Gastroesophageal sphincter (tissue), 3 donors: ENCODE measurements around the gene AP1S2.

Experiments
- POLR2AphosphoS5 ChIP-seq: sonication (generic); formaldehyde crosslinking; IDR thresholded peaks from one replicate; pipeline ENCODE4 v1.6.1; 2017; ENCODE audit warnings: antibody characterized with exemption
- TF ChIP-seq, protein P1 (sequence below), 4 experiments: fragments of 200-600 bp in 2 of 4; fragments of 450-650 bp in 2 of 4; sonication (generic) in 1 of 4; IDR thresholded peaks; one replicate each; pipeline ENCODE4 v1.5.1; 2017 to 2019; ENCODE audit warnings: antibody characterized with exemption in 4 of 4, mild to moderate bottlenecking in 2 of 4, moderate library complexity in 2 of 4

- TF ChIP-seq, protein P1, sequence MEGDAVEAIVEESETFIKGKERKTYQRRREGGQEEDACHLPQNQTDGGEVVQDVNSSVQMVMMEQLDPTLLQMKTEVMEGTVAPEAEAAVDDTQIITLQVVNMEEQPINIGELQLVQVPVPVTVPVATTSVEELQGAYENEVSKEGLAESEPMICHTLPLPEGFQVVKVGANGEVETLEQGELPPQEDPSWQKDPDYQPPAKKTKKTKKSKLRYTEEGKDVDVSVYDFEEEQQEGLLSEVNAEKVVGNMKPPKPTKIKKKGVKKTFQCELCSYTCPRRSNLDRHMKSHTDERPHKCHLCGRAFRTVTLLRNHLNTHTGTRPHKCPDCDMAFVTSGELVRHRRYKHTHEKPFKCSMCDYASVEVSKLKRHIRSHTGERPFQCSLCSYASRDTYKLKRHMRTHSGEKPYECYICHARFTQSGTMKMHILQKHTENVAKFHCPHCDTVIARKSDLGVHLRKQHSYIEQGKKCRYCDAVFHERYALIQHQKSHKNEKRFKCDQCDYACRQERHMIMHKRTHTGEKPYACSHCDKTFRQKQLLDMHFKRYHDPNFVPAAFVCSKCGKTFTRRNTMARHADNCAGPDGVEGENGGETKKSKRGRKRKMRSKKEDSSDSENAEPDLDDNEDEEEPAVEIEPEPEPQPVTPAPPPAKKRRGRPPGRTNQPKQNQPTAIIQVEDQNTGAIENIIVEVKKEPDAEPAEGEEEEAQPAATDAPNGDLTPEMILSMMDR (IDR thresholded peaks at IDR 0.05): no peak
- no peak for TF ChIP-seq POLR2AphosphoS5
Observed at GRCh38 chrX:15855568-15856221, 1.1 kb upstream of the AP1S2 start.
